Gastrocnemius medialis (tissue), 4 donors: Measurements from ENCODE around the gene TRPV6. TPM values are rescaled to one million over a fixed set of nuclear protein-coding genes. Genes with fewer than 3 reads are reported as not detected.

Experiments used
- ATAC-seq, 2 donors: fragments of 150-250 bp; one replicate each; pipeline ENCODE4 v1.9.1; 2016
- DNase-seq, 2 donors: peaks; one replicate each; pipeline ENCODE4 v3.0.0-alpha.2; 2019
- H3K27ac ChIP-seq, 4 donors: fragments of 200-600 bp; sonication (generic); 1 replicate in 1 of 4; 2 replicates in 3 of 4; pipeline ENCODE4 v1.5.1; 2016 to 2018; ENCODE audit warnings: mild to moderate bottlenecking in 2 of 4, moderate library complexity in 1 of 4
- H3K27me3 ChIP-seq, 3 donors: fragments of 200-600 bp; sonication (generic) in 2 of 3; 1 replicate in 1 of 3; 2 replicates in 2 of 3; pipeline versions ENCODE4 v1.5.1 to v1.6.0; 2016 to 2019; ENCODE audit warnings: mild to moderate bottlenecking in 1 of 3, moderate library complexity in 1 of 3
- H3K36me3 ChIP-seq, 2 donors: fragments of 200-600 bp; sonication (generic) in 1 of 2; one replicate each; pipeline ENCODE4 v1.5.1; 2017 to 2018
- H3K4me1 ChIP-seq, 2 donors: fragments of 200-600 bp; sonication (generic) in 1 of 2; one replicate each; pipeline ENCODE4 v1.5.1; 2016 to 2017; ENCODE audit warnings: mild to moderate bottlenecking in 2 of 2
- H3K4me3 ChIP-seq, 4 donors: fragments of 200-600 bp; sonication (generic) in 3 of 4; 1 replicate in 1 of 4; 2 replicates in 3 of 4; pipeline ENCODE4 v1.5.1; 2016 to 2019; ENCODE audit warnings: mild to moderate bottlenecking in 2 of 4
- H3K9me3 ChIP-seq, 3 donors: fragments of 200-600 bp; sonication (generic) in 2 of 3; 1 replicate in 1 of 3; 2 replicates in 2 of 3; pipeline ENCODE4 v1.5.1; 2016 to 2019
- POLR2A ChIP-seq, 2 donors: fragments of 450-650 bp; IDR thresholded peaks; one replicate each; pipeline ENCODE4 v1.6.1; 2017; ENCODE audit warnings: antibody characterized with exemption in 2 of 2, mild to moderate bottlenecking in 2 of 2, moderate library complexity in 2 of 2
- in situ Hi-C, 4 donors: fragments of 200-750 bp; cut with MboI; loops; one replicate each; pipeline versions ENCODE4 v1.15.0 to v1.8.0; 2017; ENCODE audit warnings: low sequenced_read_pairs in 4 of 4
- intact Hi-C: fragments of 100-400 bp; cut with DNase I; formaldehyde crosslinking; loops from one replicate; pipeline ENCODE4 v1.15.1; 2023; ENCODE audit warnings: low total_unique reads
- total RNA-seq, 4 donors: library from RNA; depleted of rRNA; stranded (reverse); fragments of >200 nt; gene quantifications; one replicate each; pipeline versions ENCODE4 v1.1.0 to v1.2.3, GENCODE V29; 2016
- TF ChIP-seq, protein P1 (sequence below), 5 experiments: fragments of 450-650 bp in 3 of 5; fragments of 200-600 bp in 2 of 5; sonication (generic) in 2 of 5; IDR thresholded peaks in 4 of 5; conservative IDR thresholded peaks in 1 of 5; 1 replicate in 4 of 5; 2 replicates in 1 of 5; pipeline ENCODE4 v1.5.1; 2016 to 2019; ENCODE audit warnings: antibody characterized with exemption in 5 of 5, mild to moderate bottlenecking in 3 of 5, moderate library complexity in 3 of 5

TRPV6 gene
- total RNA-seq = not detected

DNA sequence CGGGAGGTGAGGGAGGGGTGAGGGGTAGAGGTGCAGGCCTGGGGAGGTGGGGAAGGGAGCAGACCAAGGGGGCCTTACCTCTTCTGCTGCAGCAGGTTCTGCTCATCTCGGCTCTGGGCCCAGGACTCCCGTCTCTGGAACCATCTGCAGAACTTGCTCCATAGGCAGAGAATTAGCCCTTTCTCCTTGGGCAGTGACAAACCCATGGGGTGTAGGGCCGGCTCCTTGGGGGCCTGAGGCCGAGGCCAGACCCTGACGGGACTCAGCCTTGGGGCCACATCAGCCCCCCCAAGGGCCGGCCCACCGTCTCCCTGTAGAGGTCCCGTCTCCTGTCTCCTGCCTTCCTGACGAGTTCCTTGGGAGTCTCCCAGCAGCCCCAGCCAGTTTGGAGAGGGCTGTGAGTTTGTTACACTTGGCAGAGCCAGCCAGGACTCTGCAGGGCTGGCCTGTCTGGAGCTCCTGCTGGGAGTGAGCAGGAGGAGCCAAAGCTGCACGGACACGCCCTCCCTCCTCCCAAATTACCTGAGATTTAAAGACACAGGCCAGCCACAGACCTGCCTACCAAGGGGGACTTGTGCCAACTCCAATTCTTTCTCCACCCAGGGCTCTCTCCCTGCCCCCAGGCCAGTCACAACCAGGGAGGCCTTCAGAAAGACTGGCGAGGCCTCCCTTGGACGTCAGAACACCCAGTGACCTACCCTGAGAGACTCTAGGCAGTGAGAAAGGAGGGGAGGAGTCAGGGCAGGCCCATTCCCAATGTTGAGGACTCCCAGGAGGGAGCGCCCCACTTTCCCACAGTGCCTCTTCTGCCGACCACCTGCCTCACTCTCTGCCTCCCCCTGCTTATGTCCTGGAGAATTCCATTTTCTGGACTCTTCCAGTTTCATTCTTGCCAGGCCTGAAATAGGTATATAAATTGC, at the start of gene TRPV6:
TSS of gene TRPV6 (minus strand) at position 435 of the 920 bp plus-strand sequence.
- intact Hi-C loops = no loop called here
- in situ Hi-C loops = no loop called here
- ATAC-seq (no peak), DNase-seq (no peak)
- H3K36me3 ChIP-seq = no peaks in the 10 kb centered on the region
- TF ChIP-seq, protein P1, sequence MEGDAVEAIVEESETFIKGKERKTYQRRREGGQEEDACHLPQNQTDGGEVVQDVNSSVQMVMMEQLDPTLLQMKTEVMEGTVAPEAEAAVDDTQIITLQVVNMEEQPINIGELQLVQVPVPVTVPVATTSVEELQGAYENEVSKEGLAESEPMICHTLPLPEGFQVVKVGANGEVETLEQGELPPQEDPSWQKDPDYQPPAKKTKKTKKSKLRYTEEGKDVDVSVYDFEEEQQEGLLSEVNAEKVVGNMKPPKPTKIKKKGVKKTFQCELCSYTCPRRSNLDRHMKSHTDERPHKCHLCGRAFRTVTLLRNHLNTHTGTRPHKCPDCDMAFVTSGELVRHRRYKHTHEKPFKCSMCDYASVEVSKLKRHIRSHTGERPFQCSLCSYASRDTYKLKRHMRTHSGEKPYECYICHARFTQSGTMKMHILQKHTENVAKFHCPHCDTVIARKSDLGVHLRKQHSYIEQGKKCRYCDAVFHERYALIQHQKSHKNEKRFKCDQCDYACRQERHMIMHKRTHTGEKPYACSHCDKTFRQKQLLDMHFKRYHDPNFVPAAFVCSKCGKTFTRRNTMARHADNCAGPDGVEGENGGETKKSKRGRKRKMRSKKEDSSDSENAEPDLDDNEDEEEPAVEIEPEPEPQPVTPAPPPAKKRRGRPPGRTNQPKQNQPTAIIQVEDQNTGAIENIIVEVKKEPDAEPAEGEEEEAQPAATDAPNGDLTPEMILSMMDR (IDR thresholded peaks at IDR 0.05 in 4 of 5, conservative IDR thresholded peaks at IDR 0.05 in 1 of 5) = no peak
- no peak for TF ChIP-seq POLR2A (IDR thresholded peaks at IDR 0.05)
- H3K27me3 ChIP-seq = peaks cover 0 to 2% (median 0%) of the 10 kb centered on the region in 3 donors
- no peaks in the 10 kb centered on the region for H3K9me3 ChIP-seq
- no peak within 1 kb of the TSS for H3K27ac ChIP-seq
- H3K4me1 ChIP-seq = no peaks in the 10 kb centered on the region
- H3K4me3 ChIP-seq = no peak within 1 kb of the TSS

DNA sequence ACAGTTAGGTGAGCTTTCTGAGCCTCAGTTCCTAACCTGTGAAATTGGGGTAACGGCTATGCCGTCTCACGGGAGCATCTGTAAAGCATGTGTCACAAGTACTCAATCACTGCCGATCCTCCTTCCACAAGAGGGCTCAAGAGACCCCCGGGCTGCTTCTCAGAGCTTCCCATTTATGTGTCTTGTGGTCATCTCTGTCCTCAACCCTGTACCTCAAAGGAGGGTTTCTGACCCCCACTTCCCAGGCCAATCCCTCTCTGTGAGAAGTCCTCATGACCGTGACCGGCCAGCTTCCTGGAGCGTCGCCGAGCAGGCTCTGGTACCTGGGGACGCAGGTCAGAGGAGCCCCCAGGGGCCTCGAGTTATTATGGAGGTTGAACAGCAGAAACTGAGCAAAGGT, 48.5 kb upstream of the TRPV6 start:
- Histone ChIP-seq H3K9me3 (no peaks in the 10 kb centered on the region), H3K4me3 (no peak overlapping the region), H3K4me1 (no peaks in the 10 kb centered on the region), H3K27ac (no peak overlapping the region), H3K36me3 (no peaks in the 10 kb centered on the region), H3K27me3 (no peaks in the 10 kb centered on the region)
- DNase-seq = no peak
- in situ Hi-C loops = no loop called here
- ATAC-seq = no peak
- TF ChIP-seq, protein P1 (IDR thresholded peaks at IDR 0.05 in 4 of 5, conservative IDR thresholded peaks at IDR 0.05 in 1 of 5) = no peak
- TF ChIP-seq POLR2A (IDR thresholded peaks at IDR 0.05) = no peak
- intact Hi-C loops = no loop called here

GRCh38 chr7:142933624-142934023, 48.1 kb upstream of the TRPV6 start, which contains the start of gene TRPV5:
TSS of gene TRPV5 (minus strand) at chr7:142933746. CDS start at chr7:142933459, 287 bp downstream.
- in situ Hi-C loops (no loop called here), intact Hi-C loops (no loop called here)
- Histone ChIP-seq H3K27me3 (no peaks in the 10 kb centered on the region), H3K9me3 (no peaks in the 10 kb centered on the region), H3K4me1 (no peaks in the 10 kb centered on the region), H3K4me3 (no peak within 1 kb of the TSS), H3K27ac (no peak within 1 kb of the TSS), H3K36me3 (no peaks in the 10 kb centered on the region)
- TF ChIP-seq, protein P1 (IDR thresholded peaks at IDR 0.05 in 4 of 5, conservative IDR thresholded peaks at IDR 0.05 in 1 of 5) = no peak
- TF ChIP-seq POLR2A (IDR thresholded peaks at IDR 0.05) = no peak
- ATAC-seq (no peak), DNase-seq (no peak)

DNA sequence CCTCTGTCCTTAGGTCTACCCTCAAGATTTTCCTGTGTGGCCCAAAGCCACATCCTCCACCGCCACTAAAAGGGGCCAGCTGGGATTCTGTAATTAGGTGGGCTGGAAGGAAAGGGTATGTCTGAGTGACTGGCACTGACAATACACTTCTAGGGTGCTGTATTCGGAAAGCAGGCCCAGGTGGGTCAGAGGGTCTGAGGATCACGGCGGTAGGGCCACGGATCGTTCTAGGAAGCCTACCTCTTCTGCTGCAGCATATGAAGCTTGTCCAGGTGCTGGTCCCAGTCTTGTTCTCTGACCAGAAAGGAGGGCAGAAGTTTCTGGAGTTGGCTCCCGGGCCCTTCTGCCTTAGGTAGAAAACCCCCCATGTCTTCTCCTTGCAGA, 47.5 kb upstream of the TRPV6 start:
- intact Hi-C loops (no loop called here), in situ Hi-C loops (no loop called here)
- no peak for DNase-seq
- Histone ChIP-seq H3K36me3 (no peaks in the 10 kb centered on the region), H3K27ac (no peak overlapping the region), H3K4me3 (no peak overlapping the region), H3K4me1 (no peaks in the 10 kb centered on the region), H3K9me3 (no peaks in the 10 kb centered on the region), H3K27me3 (no peaks in the 10 kb centered on the region)
- ATAC-seq = no peak
- no peak for TF ChIP-seq POLR2A (IDR thresholded peaks at IDR 0.05)
- TF ChIP-seq, protein P1 (IDR thresholded peaks at IDR 0.05 in 4 of 5, conservative IDR thresholded peaks at IDR 0.05 in 1 of 5) = no peak
